Measurements from ENCODE around the gene LGALS14. TPM values are rescaled to one million over a fixed set of nuclear protein-coding genes. Genes with fewer than 3 reads are reported as not detected.

The LGALS14 gene
- total RNA-seq, 1 experiment from 2014 or later = 3.7 TPM

GRCh38 chr19:39745643-39746042 is 41.4 kb downstream of the LGALS14 start:
- no peak overlapping the region for H2AFZ ChIP-seq (ENCODE audit: low read length)
- no peak overlapping the region for H3K27ac ChIP-seq (ENCODE audit: low read length)
- no peaks in the 10 kb centered on the region for H3K9me2 ChIP-seq (replicated peaks; ENCODE audit: insufficient read depth, low read length)
- H3K4me3 ChIP-seq (ENCODE audit: low read length) = no peak overlapping the region
- H3K36me3 ChIP-seq (ENCODE audit: insufficient read depth, low read length) = no peaks in the 10 kb centered on the region
- no peaks in the 10 kb centered on the region for H3K9me3 ChIP-seq (ENCODE audit: low read length)
- H4K20me1 ChIP-seq (ENCODE audit: insufficient read depth, low read depth, low read length) = no peaks in the 10 kb centered on the region
- no peaks in the 10 kb centered on the region for H3K27me3 ChIP-seq (ENCODE audit: low read length)
- DNase-seq = no peak
- no peak overlapping the region for H3K9ac ChIP-seq (ENCODE audit: low read length)
- no peak overlapping the region for H3K4me2 ChIP-seq (ENCODE audit: low read depth, low read length, poor library complexity, severe bottlenecking)
- H3K79me2 ChIP-seq (ENCODE audit: low read length) = no peaks in the 10 kb centered on the region
- H3K4me1 ChIP-seq (ENCODE audit: low read length) = peaks cover 10% of the 10 kb centered on the region

- no peaks in the 10 kb centered on the region for H3K27me3 ChIP-seq (ENCODE audit: low read length)
- DNase-seq = no peak
- H3K4me1 ChIP-seq (ENCODE audit: low read length) = peaks cover 10% of the 10 kb centered on the region
- no peaks in the 10 kb centered on the region for H3K79me2 ChIP-seq (ENCODE audit: low read length)
- H3K36me3 ChIP-seq (ENCODE audit: insufficient read depth, low read length) = no peaks in the 10 kb centered on the region
- H3K9me3 ChIP-seq (ENCODE audit: low read length) = no peaks in the 10 kb centered on the region
- H3K9me2 ChIP-seq (replicated peaks; ENCODE audit: insufficient read depth, low read length) = no peaks in the 10 kb centered on the region
- H2AFZ ChIP-seq (ENCODE audit: low read length) = no peak overlapping the region
- no peak overlapping the region for H3K4me2 ChIP-seq (ENCODE audit: low read depth, low read length, poor library complexity, severe bottlenecking)
- H4K20me1 ChIP-seq (ENCODE audit: insufficient read depth, low read depth, low read length) = no peaks in the 10 kb centered on the region
- no peak overlapping the region for H3K4me3 ChIP-seq (ENCODE audit: low read length)
- no peak overlapping the region for H3K27ac ChIP-seq (ENCODE audit: low read length)
- H3K9ac ChIP-seq (ENCODE audit: low read length) = no peak overlapping the region
These were observed 42.7 kb downstream of the LGALS14 start for GRCh38 chr19:39746836-39747529.

- Histone ChIP-seq H3K36me3 (ENCODE audit: insufficient read depth, low read length) (no peaks in the 10 kb centered on the region), H3K4me2 (ENCODE audit: low read depth, low read length, poor library complexity, severe bottlenecking) (no peak overlapping the region), H3K27ac (ENCODE audit: low read length) (no peak overlapping the region), H3K79me2 (ENCODE audit: low read length) (no peaks in the 10 kb centered on the region), H2AFZ (ENCODE audit: low read length) (no peak overlapping the region), H3K9me3 (ENCODE audit: low read length) (no peaks in the 10 kb centered on the region), H3K4me3 (ENCODE audit: low read length) (no peak overlapping the region), H3K9ac (ENCODE audit: low read length) (no peak overlapping the region), H4K20me1 (ENCODE audit: insufficient read depth, low read depth, low read length) (no peaks in the 10 kb centered on the region), H3K27me3 (ENCODE audit: low read length) (no peaks in the 10 kb centered on the region), H3K9me2 (replicated peaks; ENCODE audit: insufficient read depth, low read length) (no peaks in the 10 kb centered on the region), H3K4me1 (ENCODE audit: low read length) (peaks cover 8% of the 10 kb centered on the region)
- DNase-seq = no peak
These were observed 45.7 kb downstream of the LGALS14 start for GRCh38 chr19:39749981-39750380.

GRCh38 chr19:39752390-39752789 is 48.1 kb downstream of the LGALS14 start:
- no peaks in the 10 kb centered on the region for H4K20me1 ChIP-seq (ENCODE audit: insufficient read depth, low read depth, low read length)
- no peak overlapping the region for H2AFZ ChIP-seq (ENCODE audit: low read length)
- no peak overlapping the region for H3K4me3 ChIP-seq (ENCODE audit: low read length)
- H3K4me2 ChIP-seq (ENCODE audit: low read depth, low read length, poor library complexity, severe bottlenecking) = no peak overlapping the region
- no peak for DNase-seq
- no peaks in the 10 kb centered on the region for H3K9me2 ChIP-seq (replicated peaks; ENCODE audit: insufficient read depth, low read length)
- no peaks in the 10 kb centered on the region for H3K36me3 ChIP-seq (ENCODE audit: insufficient read depth, low read length)
- no peaks in the 10 kb centered on the region for H3K79me2 ChIP-seq (ENCODE audit: low read length)
- no peak overlapping the region for H3K9ac ChIP-seq (ENCODE audit: low read length)
- H3K27ac ChIP-seq (ENCODE audit: low read length) = no peak overlapping the region
- peaks cover 14% of the 10 kb centered on the region for H3K4me1 ChIP-seq (ENCODE audit: low read length)
- no peaks in the 10 kb centered on the region; the same call in 1 of the 2 replicates for H3K27me3 ChIP-seq (ENCODE audit: low read length)
- H3K9me3 ChIP-seq (ENCODE audit: low read length) = no peaks in the 10 kb centered on the region

GRCh38 chr19:39752795-39753194 is 48.5 kb downstream of the LGALS14 start:
- Histone ChIP-seq H3K4me1 (ENCODE audit: low read length) (peaks cover 18% of the 10 kb centered on the region), H3K4me3 (ENCODE audit: low read length) (no peak overlapping the region), H3K27me3 (ENCODE audit: low read length) (no peaks in the 10 kb centered on the region; the same call in 1 of the 2 replicates), H3K9me3 (ENCODE audit: low read length) (no peaks in the 10 kb centered on the region), H3K79me2 (ENCODE audit: low read length) (no peaks in the 10 kb centered on the region), H3K9ac (ENCODE audit: low read length) (no peak overlapping the region), H3K36me3 (ENCODE audit: insufficient read depth, low read length) (no peaks in the 10 kb centered on the region), H3K9me2 (replicated peaks; ENCODE audit: insufficient read depth, low read length) (no peaks in the 10 kb centered on the region), H2AFZ (ENCODE audit: low read length) (no peak overlapping the region), H3K4me2 (ENCODE audit: low read depth, low read length, poor library complexity, severe bottlenecking) (no peak overlapping the region), H3K27ac (ENCODE audit: low read length) (no peak overlapping the region), H4K20me1 (ENCODE audit: insufficient read depth, low read depth, low read length) (no peaks in the 10 kb centered on the region)
- DNase-seq = no peak

GRCh38 chr19:39754544-39754943 is 50.3 kb downstream of the LGALS14 start:
- no peak overlapping the region for H3K4me2 ChIP-seq (ENCODE audit: low read depth, low read length, poor library complexity, severe bottlenecking)
- H3K9me3 ChIP-seq (ENCODE audit: low read length) = no peaks in the 10 kb centered on the region
- no peak for DNase-seq

GRCh38 chr19:39754971-39755370 is 50.7 kb downstream of the LGALS14 start:
- no peak for DNase-seq
- Histone ChIP-seq H4K20me1 (ENCODE audit: insufficient read depth, low read depth, low read length) (no peaks in the 10 kb centered on the region), H3K9me2 (replicated peaks; ENCODE audit: insufficient read depth, low read length) (no peaks in the 10 kb centered on the region), H3K4me3 (ENCODE audit: low read length) (no peak overlapping the region), H3K4me1 (ENCODE audit: low read length) (peaks cover 40% of the 10 kb centered on the region), H3K27ac (ENCODE audit: low read length) (no peak overlapping the region), H3K27me3 (ENCODE audit: low read length) (no peaks in the 10 kb centered on the region; the same call in 1 of the 2 replicates), H3K4me2 (ENCODE audit: low read depth, low read length, poor library complexity, severe bottlenecking) (no peak overlapping the region), H3K9me3 (ENCODE audit: low read length) (no peaks in the 10 kb centered on the region), H3K9ac (ENCODE audit: low read length) (no peak overlapping the region), H3K79me2 (ENCODE audit: low read length) (no peaks in the 10 kb centered on the region), H3K36me3 (ENCODE audit: insufficient read depth, low read length) (no peaks in the 10 kb centered on the region), H2AFZ (ENCODE audit: low read length) (no peak overlapping the region; the same call in 1 of the 2 replicates)

More at GRCh38 chr19:39754544-39754943, 50.3 kb downstream of the LGALS14 start:
- Histone ChIP-seq H3K9me2 (replicated peaks; ENCODE audit: insufficient read depth, low read length) (no peaks in the 10 kb centered on the region), H3K4me1 (ENCODE audit: low read length) (peaks cover 36% of the 10 kb centered on the region), H3K27ac (ENCODE audit: low read length) (no peak overlapping the region), H3K4me3 (ENCODE audit: low read length) (no peak overlapping the region), H3K36me3 (ENCODE audit: insufficient read depth, low read length) (no peaks in the 10 kb centered on the region), H3K79me2 (ENCODE audit: low read length) (no peaks in the 10 kb centered on the region), H3K9ac (ENCODE audit: low read length) (no peak overlapping the region), H4K20me1 (ENCODE audit: insufficient read depth, low read depth, low read length) (no peaks in the 10 kb centered on the region), H2AFZ (ENCODE audit: low read length) (no peak overlapping the region), H3K27me3 (ENCODE audit: low read length) (no peaks in the 10 kb centered on the region; the same call in 1 of the 2 replicates)
